ENCODE measurements around the gene TIMM21. TPM values are rescaled to one million over a fixed set of nuclear protein-coding genes. Genes with fewer than 3 reads are reported as not detected.

Gene TIMM21
- total RNA-seq, 2 experiments from 2014 or later = 10.7 to 11.8 TPM

DNA sequence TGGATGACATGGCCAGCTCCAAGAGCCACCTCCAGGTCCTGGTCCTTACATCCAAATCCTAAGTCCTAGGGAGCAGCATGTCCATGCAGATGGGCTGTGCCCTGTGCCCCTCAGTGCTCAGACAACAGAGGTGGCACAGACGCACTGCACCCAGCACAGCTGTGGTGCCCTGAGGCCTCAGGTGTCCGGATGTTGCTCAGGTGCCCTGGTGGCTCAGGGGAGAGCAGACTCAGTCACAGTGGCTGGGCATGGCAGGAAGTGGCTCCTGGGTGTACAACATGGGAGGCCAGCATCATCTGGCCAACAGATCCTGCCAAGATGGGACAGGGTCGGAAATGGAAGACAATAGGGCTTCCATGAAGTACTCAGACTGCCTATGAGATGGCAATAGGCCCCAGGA is 50.1 kb downstream of the TIMM21 start:
- TF ChIP-seq, protein P1, sequence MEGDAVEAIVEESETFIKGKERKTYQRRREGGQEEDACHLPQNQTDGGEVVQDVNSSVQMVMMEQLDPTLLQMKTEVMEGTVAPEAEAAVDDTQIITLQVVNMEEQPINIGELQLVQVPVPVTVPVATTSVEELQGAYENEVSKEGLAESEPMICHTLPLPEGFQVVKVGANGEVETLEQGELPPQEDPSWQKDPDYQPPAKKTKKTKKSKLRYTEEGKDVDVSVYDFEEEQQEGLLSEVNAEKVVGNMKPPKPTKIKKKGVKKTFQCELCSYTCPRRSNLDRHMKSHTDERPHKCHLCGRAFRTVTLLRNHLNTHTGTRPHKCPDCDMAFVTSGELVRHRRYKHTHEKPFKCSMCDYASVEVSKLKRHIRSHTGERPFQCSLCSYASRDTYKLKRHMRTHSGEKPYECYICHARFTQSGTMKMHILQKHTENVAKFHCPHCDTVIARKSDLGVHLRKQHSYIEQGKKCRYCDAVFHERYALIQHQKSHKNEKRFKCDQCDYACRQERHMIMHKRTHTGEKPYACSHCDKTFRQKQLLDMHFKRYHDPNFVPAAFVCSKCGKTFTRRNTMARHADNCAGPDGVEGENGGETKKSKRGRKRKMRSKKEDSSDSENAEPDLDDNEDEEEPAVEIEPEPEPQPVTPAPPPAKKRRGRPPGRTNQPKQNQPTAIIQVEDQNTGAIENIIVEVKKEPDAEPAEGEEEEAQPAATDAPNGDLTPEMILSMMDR (IDR thresholded peaks at IDR 0.05) = no peak
- Mint-ChIP-seq H3K36me3 (ENCODE audit: low read depth) (no peaks in the 10 kb centered on the region), H3K27ac (no peak overlapping the region), H3K4me1 (ENCODE audit: low read depth) (no peaks in the 10 kb centered on the region), H3K4me3 (no peak overlapping the region), H3K27me3 (peaks cover 12% of the 10 kb centered on the region), H3K9me3 (no peaks in the 10 kb centered on the region)
- Histone ChIP-seq H3K27me3 (ENCODE audit: control insufficient read depth in 1 of 2, insufficient read depth in 2 of 2, low read length in 2 of 2) (no peaks in the 10 kb centered on the region), H3K4me1 (ENCODE audit: insufficient read depth, low read length) (no peaks in the 10 kb centered on the region), H3K4me3 (ENCODE audit: low read length) (no peak overlapping the region), H3K36me3 (ENCODE audit: insufficient read depth, low read length) (no peaks in the 10 kb centered on the region), H3K27ac (ENCODE audit: low read depth in 1 of 2, low read length in 2 of 2) (no peak overlapping the region), H3K9me3 (ENCODE audit: control insufficient read depth in 1 of 2, insufficient read depth in 1 of 2, low read length in 2 of 2) (no peaks in the 10 kb centered on the region)
- intact Hi-C loops (cut with DNase I, micrococcal nuclease) = loop anchor here in 1 of 2 experiments (10.0 kb wide), 1 partner anchor 1286 kb away; no protein-coding TSS in a partner anchor
- CTCF ChIA-PET = interaction anchor here (1.2 to 1.8 kb wide), 3 partner anchors 144 to 353 kb away, joined by 4 to 7 read pairs (median 6); no protein-coding TSS in a partner anchor
- POLR2A ChIA-PET = no interaction called here
- ATAC-seq (ENCODE audit: poor library complexity) (no peak), DNase-seq (no peak)

GRCh38 chr18:74200780-74201179 is 52.5 kb downstream of the TIMM21 start:
- Mint-ChIP-seq H3K36me3 (ENCODE audit: low read depth) (no peaks in the 10 kb centered on the region), H3K9me3 (no peaks in the 10 kb centered on the region), H3K27ac (no peak overlapping the region), H3K4me3 (no peak overlapping the region), H3K4me1 (ENCODE audit: low read depth) (no peaks in the 10 kb centered on the region), H3K27me3 (no peaks in the 10 kb centered on the region)
- intact Hi-C loops (cut with DNase I, micrococcal nuclease) = no loop called here
- Histone ChIP-seq H3K27me3 (ENCODE audit: control insufficient read depth in 1 of 2, insufficient read depth in 2 of 2, low read length in 2 of 2) (no peaks in the 10 kb centered on the region), H3K4me1 (ENCODE audit: insufficient read depth, low read length) (no peaks in the 10 kb centered on the region), H3K27ac (ENCODE audit: low read depth in 1 of 2, low read length in 2 of 2) (no peak overlapping the region), H3K4me3 (ENCODE audit: low read length) (no peak overlapping the region), H3K9me3 (ENCODE audit: control insufficient read depth in 1 of 2, insufficient read depth in 1 of 2, low read length in 2 of 2) (no peaks in the 10 kb centered on the region), H3K36me3 (ENCODE audit: insufficient read depth, low read length) (no peaks in the 10 kb centered on the region)
- ATAC-seq (ENCODE audit: poor library complexity) (no peak), DNase-seq (no peak)
- ChIA-PET POLR2A (no interaction called here), CTCF (no interaction called here)
- TF ChIP-seq, protein P1 (IDR thresholded peaks at IDR 0.05) = no peak

GRCh38 chr18:74203811-74204210 is 55.5 kb downstream of the TIMM21 start:
- no peak for ATAC-seq (ENCODE audit: poor library complexity)
- POLR2A ChIA-PET = no interaction called here

More at GRCh38 chr18:74203811-74204210, 55.5 kb downstream of the TIMM21 start:
- no peak overlapping the region for H3K4me3 Mint-ChIP-seq
- no peaks in the 10 kb centered on the region for H3K4me1 Mint-ChIP-seq (ENCODE audit: low read depth)
- no peaks in the 10 kb centered on the region for H3K9me3 ChIP-seq (ENCODE audit: control insufficient read depth in 1 of 2, insufficient read depth in 1 of 2, low read length in 2 of 2)
- H3K27me3 Mint-ChIP-seq = no peaks in the 10 kb centered on the region
- no peaks in the 10 kb centered on the region for H3K9me3 Mint-ChIP-seq
- no peaks in the 10 kb centered on the region for H3K4me1 ChIP-seq (ENCODE audit: insufficient read depth, low read length)
- H3K27ac Mint-ChIP-seq = no peak overlapping the region
- no peaks in the 10 kb centered on the region for H3K36me3 ChIP-seq (ENCODE audit: insufficient read depth, low read length)
- TF ChIP-seq, protein P1 (IDR thresholded peaks at IDR 0.05) = no peak
- H3K4me3 ChIP-seq (ENCODE audit: low read length) = no peak overlapping the region
- CTCF ChIA-PET = no interaction called here
- no peak overlapping the region for H3K27ac ChIP-seq (ENCODE audit: low read depth in 1 of 2, low read length in 2 of 2)
- H3K27me3 ChIP-seq (ENCODE audit: control insufficient read depth in 1 of 2, insufficient read depth in 2 of 2, low read length in 2 of 2) = no peaks in the 10 kb centered on the region
- no peak for DNase-seq
- H3K36me3 Mint-ChIP-seq (ENCODE audit: low read depth) = no peaks in the 10 kb centered on the region
- intact Hi-C loops (cut with DNase I, micrococcal nuclease) = no loop called here
